Psoas muscle (tissue), 8 donors: Measurements from ENCODE around the gene TGM3. TPM values are rescaled to one million over a fixed set of nuclear protein-coding genes. Genes with fewer than 3 reads are reported as not detected.

Source experiments
- ATAC-seq, 4 donors: fragments of 200-7000 bp; cut with Tn5 transposase; one replicate each; pipeline ENCODE4 v1.9.1; 2020; ENCODE audit warnings: moderate library complexity in 3 of 4, mild to moderate bottlenecking in 2 of 4
- DNase-seq, 2 donors: peaks; one replicate each; pipeline ENCODE4 v3.0.0-alpha.2; 2020
- H3K27ac ChIP-seq: fragments of 200-600 bp; one replicate; pipeline ENCODE4 v1.8.0; 2022
- H3K27me3 ChIP-seq, 3 donors: fragments of 200-600 bp in 1 of 3; one replicate each; pipeline versions ENCODE4 v1.6.1 to v1.8.0; 2013 to 2022; ENCODE audit warnings: low read length in 2 of 3, mild to moderate bottlenecking in 2 of 3, moderate library complexity in 1 of 3; ENCODE audit not compliant: insufficient read depth in 3 of 3
- H3K36me3 ChIP-seq, 2 donors: fragments of 200-600 bp in 1 of 2; one replicate each; pipeline versions ENCODE4 v1.6.1 to v1.8.0; 2013 to 2022; ENCODE audit warnings: low read depth in 1 of 2, mild to moderate bottlenecking in 1 of 2, moderate library complexity in 1 of 2; ENCODE audit not compliant: insufficient read depth in 1 of 2
- H3K4me1 ChIP-seq: fragments of 200-600 bp; one replicate; pipeline ENCODE4 v1.8.0; 2022
- H3K4me3 ChIP-seq: fragments of 200-600 bp; one replicate; pipeline ENCODE4 v1.8.0; 2022; ENCODE audit warnings: mild to moderate bottlenecking
- H3K9me3 ChIP-seq: fragments of 200-600 bp; one replicate; pipeline ENCODE4 v1.8.0; 2022
- CTCF ChIP-seq: fragments of 200-600 bp; IDR thresholded peaks from one replicate; pipeline ENCODE4 v1.8.0; 2022; ENCODE audit warnings: antibody characterized with exemption
- WGBS, 3 donors: extraction: QIAGEN DNeasy Blood & Tissue Kit; methylation state at CpG; one replicate each; pipeline versions ENCODE4 v1.1.6 to v1.1.7; 2013; 5-methylcytosine and 5-hydroxymethylcytosine counted together
- intact Hi-C, 2 donors: fragments of 100-400 bp; cut with DNase I; formaldehyde crosslinking; loops; one replicate each; pipeline versions ENCODE4 v1.11.0 to v1.14.2; 2022
- polyA plus RNA-seq, 3 donors: library from polyadenylated mRNA; stranded (reverse); fragments of 200-250 nt; gene quantifications; one replicate each; pipeline ENCODE4 v1.2.3, GENCODE V29; 2013
- total RNA-seq, 4 donors: library from RNA; stranded (reverse); fragmentation: NEBNext Ultra II Directional in 2 of 4; extraction: Animal tissue kit (Norgen Biotek cat#: 25700) in 2 of 4; gene quantifications; one replicate each; pipeline versions ENCODE4 v1.2.1 to v1.2.4, GENCODE V29; 2021 to 2023
- donor health status: healthy with polysubstance abuse.
- donor health status: DM: no; HTN: no; CAD: no; lungs with moderate emphysema.
- donor health status: Bipolar disorder and iron deficiency.
- donor health status: healthy.
- donor health status: DM: yes; HTN: yes; CAD: no.
- donor health status: DM: no; HTN: no; CAD: no.
- donor health status: DM: no; HTN: no; CAD: no.
- donor health status: DM: yes; HTN: yes; CAD: no.

TGM3 gene
- total and polyA plus RNA-seq, 7 donors = 0.07 to 0.14 (median 0.11) TPM; not detected in 4

- WGBS, 3 donors = 61 to 71% (median 68%) methylated on average over 7 of the region's 7 CpGs
- H3K9me3 ChIP-seq = no peaks in the 10 kb centered on the region
- intact Hi-C loops = no loop called here
- H3K4me3 ChIP-seq = no peak overlapping the region
- no peak overlapping the region for H3K27ac ChIP-seq
- DNase-seq (no peak), ATAC-seq (no peak)
- TF ChIP-seq CTCF = no peak
- peaks cover 0 to 22% (median 3%) of the 10 kb centered on the region in 3 donors for H3K27me3 ChIP-seq
- no peaks in the 10 kb centered on the region for H3K36me3 ChIP-seq
- H3K4me1 ChIP-seq = no peaks in the 10 kb centered on the region
These were observed 515 bp upstream of the TGM3 start for GRCh38 chr20:2295286-2295685.

GRCh38 chr20:2296524-2297356, 939 bp downstream of the TGM3 start:
- intact Hi-C loops = no loop called here
- Histone ChIP-seq H3K36me3 (no peaks in the 10 kb centered on the region), H3K4me3 (no peak overlapping the region), H3K27me3 (peaks cover 0 to 22% (median 3%) of the 10 kb centered on the region in 3 donors), H3K4me1 (no peaks in the 10 kb centered on the region), H3K27ac (no peak overlapping the region), H3K9me3 (no peaks in the 10 kb centered on the region)
- DNase-seq (no peak), ATAC-seq (no peak)
- WGBS, 3 donors = 33 to 39% (median 39%) methylated on average over 5 of the region's 5 CpGs
- TF ChIP-seq CTCF = no peak

GRCh38 chr20:2297357-2297728, 1.5 kb downstream of the TGM3 start:
- ATAC-seq (no peak), DNase-seq (no peak)
- intact Hi-C loops = no loop called here
- no peaks in the 10 kb centered on the region for H3K9me3 ChIP-seq
- H3K27me3 ChIP-seq = peaks cover 0 to 22% (median 3%) of the 10 kb centered on the region in 3 donors
- no peaks in the 10 kb centered on the region for H3K4me1 ChIP-seq
- no peak overlapping the region for H3K27ac ChIP-seq
- no peaks in the 10 kb centered on the region for H3K36me3 ChIP-seq
- no peak for TF ChIP-seq CTCF
- 27 to 50% (median 37%) methylated on average over 7 of the region's 7 CpGs for WGBS, 3 donors
- no peak overlapping the region for H3K4me3 ChIP-seq

GRCh38 chr20:2298116-2298515, 2.3 kb downstream of the TGM3 start:
- no peak for TF ChIP-seq CTCF
- intact Hi-C loops = no loop called here
- Histone ChIP-seq H3K27me3 (peaks cover 0 to 22% (median 3%) of the 10 kb centered on the region in 3 donors), H3K27ac (no peak overlapping the region), H3K4me1 (no peaks in the 10 kb centered on the region), H3K9me3 (no peaks in the 10 kb centered on the region), H3K36me3 (no peaks in the 10 kb centered on the region), H3K4me3 (no peak overlapping the region)
- DNase-seq (no peak), ATAC-seq (no peak)
- WGBS, 3 donors = 70 to 75% (median 71%) methylated on average over 2 of the region's 2 CpGs
